Amniotic epithelial cell (primary cell): ENCODE measurements around the gene MIF.
"Not testable (repeated sequence)": the region's sequence is repeated elsewhere in the genome, so short reads cannot be mapped to it uniquely, and the experiment has no call there.

Source experiments
- DNase-seq: peaks from one replicate; pipeline ENCODE4 v3.0.0-alpha.2; 2010; ENCODE audit warnings: low read depth

The MIF gene

GRCh38 chr22:23893945-23894709, at the start of gene MIF:
Gene MIF (plus strand): TSS chr22:23894383. CDS start chr22:23894475, 92 bp downstream.
- DNase-seq = peak; percentile 92

GRCh38 chr22:23844739-23845202, 49.4 kb upstream of the MIF start:
- DNase-seq = no peak

- DNase-seq = no peak
Observed at GRCh38 chr22:23845265-23846080, 48.7 kb upstream of the MIF start.

GRCh38 chr22:23846081-23846469, 48.1 kb upstream of the MIF start:
- DNase-seq = no peak

GRCh38 chr22:23847310-23847920, 46.8 kb upstream of the MIF start:
- no peak for DNase-seq

- no peak for DNase-seq
Observed at GRCh38 chr22:23847991-23848864, 46.0 kb upstream of the MIF start.

- peak; percentile 34 for DNase-seq
Observed at GRCh38 chr22:23849009-23850006, 44.9 kb upstream of the MIF start.

- no peak for DNase-seq
Observed at GRCh38 chr22:23850136-23850611, 44.0 kb upstream of the MIF start.

- peak; percentile 40 for DNase-seq
Observed at GRCh38 chr22:23856721-23857605, 37.2 kb upstream of the MIF start.

GRCh38 chr22:23857606-23858483, 36.3 kb upstream of the MIF start, which contains the start of gene SLC2A11:
Gene SLC2A11 (plus strand): TSS chr22:23857875. CDS start chr22:23858000, 125 bp downstream.
- peak; percentile 92 for DNase-seq

- DNase-seq = no peak
Observed at GRCh38 chr22:23858484-23858815, 35.7 kb upstream of the MIF start.

- no peak for DNase-seq
Observed at GRCh38 chr22:23859201-23859600, 35.0 kb upstream of the MIF start.

GRCh38 chr22:23860187-23860586, 34.0 kb upstream of the MIF start:
- DNase-seq = not testable (repeated sequence)

GRCh38 chr22:23862103-23862502, 32.1 kb upstream of the MIF start:
- peak; percentile 44 for DNase-seq

- not testable (repeated sequence) for DNase-seq
Observed at GRCh38 chr22:23864499-23865154, 29.6 kb upstream of the MIF start.

- DNase-seq = no peak
Observed at GRCh38 chr22:23868580-23868979, 25.6 kb upstream of the MIF start.

- DNase-seq = no peak
Observed at GRCh38 chr22:23874871-23875270, 19.3 kb upstream of the MIF start.

GRCh38 chr22:23875801-23876200, 18.4 kb upstream of the MIF start:
- DNase-seq = no peak
